ENCODE measurements around the gene ZBED4.
A peak's percentile ranks its signal among the peaks of the same experiment; 100 is the strongest.

The ZBED4 gene

GRCh38 chr22:49924113-49924833 lies 70.6 kb downstream of the ZBED4 start:
- DNase-seq: no peak

GRCh38 chr22:49925525-49926128 lies 72.0 kb downstream of the ZBED4 start:
- DNase-seq: peak; percentile 67

GRCh38 chr22:49926916-49927315 lies 73.3 kb downstream of the ZBED4 start:
- DNase-seq: no peak

- no peak for DNase-seq
Observed at GRCh38 chr22:49927483-49928184, 74.0 kb downstream of the ZBED4 start.

GRCh38 chr22:49928185-49928495 lies 74.5 kb downstream of the ZBED4 start:
- DNase-seq: no peak

- no peak for DNase-seq
Observed at GRCh38 chr22:49928555-49929210, 75.0 kb downstream of the ZBED4 start.

GRCh38 chr22:49929211-49929979 lies 75.8 kb downstream of the ZBED4 start:
- peak; percentile 80 for DNase-seq

- DNase-seq: no peak
Observed at GRCh38 chr22:49929994-49930575, 76.4 kb downstream of the ZBED4 start.

GRCh38 chr22:49930596-49931412 lies 77.2 kb downstream of the ZBED4 start:
- no peak for DNase-seq

- DNase-seq: no peak
Observed at GRCh38 chr22:49933236-49934159, 79.9 kb downstream of the ZBED4 start.

GRCh38 chr22:49934160-49934890 lies 80.7 kb downstream of the ZBED4 start:
- DNase-seq: peak; percentile 38

- DNase-seq: peak; percentile 83
Observed at GRCh38 chr22:49934891-49935557, 81.4 kb downstream of the ZBED4 start.

GRCh38 chr22:49935561-49935960 lies 81.9 kb downstream of the ZBED4 start:
- no peak for DNase-seq

- DNase-seq: peak; percentile 91
Observed at GRCh38 chr22:49936018-49936972, 82.7 kb downstream of the ZBED4 start.

- no peak for DNase-seq
Observed at GRCh38 chr22:49936973-49937757, 83.5 kb downstream of the ZBED4 start.

GRCh38 chr22:49937758-49938564 lies 84.3 kb downstream of the ZBED4 start:
- no peak for DNase-seq

Measured in T-helper 9 cell (primary cell).